GM23338 (cell line): ENCODE data around the gene ZBTB7C.

Experiments
- CREB1 ChIP-seq: fragments of 250-450 bp; sonication (Bioruptor Pico); IDR thresholded peaks from 2 replicates; pipeline ENCODE4 v1.5.0; 2020; ENCODE audit warnings: low read depth, mild to moderate bottlenecking, moderate library complexity
- CTCF ChIP-seq, 2 experiments: fragments of 200-600 bp in 1 of 2; sonication (generic) in 1 of 2; conservative IDR thresholded peaks; 2 replicates each; pipeline versions ENCODE4 v1.5.1 to v1.6.1; 2016 to 2017; ENCODE audit warnings: antibody characterized with exemption in 2 of 2, low read depth in 2 of 2, mild to moderate bottlenecking in 2 of 2, moderate library complexity in 1 of 2
- EZH2 ChIP-seq: fragments of 200-600 bp; sonication (generic); IDR thresholded peaks from one replicate; pipeline ENCODE4 v1.8.0; 2017; ENCODE audit warnings: antibody characterized with exemption, mild to moderate bottlenecking, low read depth; ENCODE audit not compliant: unreplicated experiment
- EZH2phosphoT487 ChIP-seq: fragments of 200-600 bp; sonication (generic); IDR thresholded peaks from one replicate; pipeline ENCODE4 v1.8.1; 2018; ENCODE audit warnings: antibody characterized with exemption; ENCODE audit not compliant: unreplicated experiment
- POLR2AphosphoS5 ChIP-seq: IDR thresholded peaks from 2 replicates; pipeline ENCODE4 v1.6.1; 2016; ENCODE audit warnings: antibody characterized with exemption, low read depth
- TF ChIP-seq, protein P1 (sequence below): IDR thresholded peaks from one replicate; pipeline ENCODE4 v1.6.1; 2018; ENCODE audit warnings: antibody characterized with exemption; ENCODE audit not compliant: unreplicated experiment

DNA sequence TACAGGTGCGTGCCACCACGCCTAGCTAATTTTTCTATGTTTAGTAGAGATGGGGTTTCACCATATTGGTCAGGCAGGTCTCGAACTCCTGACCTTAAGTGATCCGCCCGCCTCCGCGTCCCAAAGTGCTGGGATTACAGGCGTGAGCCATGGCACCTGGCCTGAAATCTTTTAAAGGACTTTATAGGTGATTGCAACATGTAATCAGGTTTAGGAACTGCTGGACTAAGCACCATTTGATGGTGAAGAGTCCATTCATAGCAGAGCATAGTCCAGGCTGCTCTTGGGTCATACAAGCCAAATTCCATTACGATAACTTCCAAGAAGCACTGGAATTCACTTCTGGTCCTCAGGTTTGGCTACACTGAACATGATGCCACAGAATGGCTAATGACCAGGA is 278.1 kb downstream of the ZBTB7C start:
- no peak for TF ChIP-seq CTCF (conservative IDR thresholded peaks at IDR 0.05; ENCODE audit: low read depth in 2 of 2)
- no peak for TF ChIP-seq EZH2phosphoT487
- no peak for TF ChIP-seq POLR2AphosphoS5
- TF ChIP-seq CREB1 (CRISPR knock-in tag), result no peak
- no peak for TF ChIP-seq EZH2
- TF ChIP-seq, protein P1, sequence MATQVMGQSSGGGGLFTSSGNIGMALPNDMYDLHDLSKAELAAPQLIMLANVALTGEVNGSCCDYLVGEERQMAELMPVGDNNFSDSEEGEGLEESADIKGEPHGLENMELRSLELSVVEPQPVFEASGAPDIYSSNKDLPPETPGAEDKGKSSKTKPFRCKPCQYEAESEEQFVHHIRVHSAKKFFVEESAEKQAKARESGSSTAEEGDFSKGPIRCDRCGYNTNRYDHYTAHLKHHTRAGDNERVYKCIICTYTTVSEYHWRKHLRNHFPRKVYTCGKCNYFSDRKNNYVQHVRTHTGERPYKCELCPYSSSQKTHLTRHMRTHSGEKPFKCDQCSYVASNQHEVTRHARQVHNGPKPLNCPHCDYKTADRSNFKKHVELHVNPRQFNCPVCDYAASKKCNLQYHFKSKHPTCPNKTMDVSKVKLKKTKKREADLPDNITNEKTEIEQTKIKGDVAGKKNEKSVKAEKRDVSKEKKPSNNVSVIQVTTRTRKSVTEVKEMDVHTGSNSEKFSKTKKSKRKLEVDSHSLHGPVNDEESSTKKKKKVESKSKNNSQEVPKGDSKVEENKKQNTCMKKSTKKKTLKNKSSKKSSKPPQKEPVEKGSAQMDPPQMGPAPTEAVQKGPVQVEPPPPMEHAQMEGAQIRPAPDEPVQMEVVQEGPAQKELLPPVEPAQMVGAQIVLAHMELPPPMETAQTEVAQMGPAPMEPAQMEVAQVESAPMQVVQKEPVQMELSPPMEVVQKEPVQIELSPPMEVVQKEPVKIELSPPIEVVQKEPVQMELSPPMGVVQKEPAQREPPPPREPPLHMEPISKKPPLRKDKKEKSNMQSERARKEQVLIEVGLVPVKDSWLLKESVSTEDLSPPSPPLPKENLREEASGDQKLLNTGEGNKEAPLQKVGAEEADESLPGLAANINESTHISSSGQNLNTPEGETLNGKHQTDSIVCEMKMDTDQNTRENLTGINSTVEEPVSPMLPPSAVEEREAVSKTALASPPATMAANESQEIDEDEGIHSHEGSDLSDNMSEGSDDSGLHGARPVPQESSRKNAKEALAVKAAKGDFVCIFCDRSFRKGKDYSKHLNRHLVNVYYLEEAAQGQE, result no peak
